ENCODE results near the gene PLB1. TPM values are rescaled to one million over a fixed set of nuclear protein-coding genes. Genes with fewer than 3 reads are reported as not detected.

The PLB1 gene
- total and polyA plus RNA-seq, 2 donors (not counting 1 experiment from before 2014, with no cell fraction given), result 0.25 to 0.51 TPM

GRCh38 chr2:28463211-28463816 is 32.5 kb upstream of the PLB1 start:
- WGBS (ENCODE audit: insufficient coverage), result 89% methylated on average over 5 of the region's 6 CpGs
- peaks cover 5% of the 10 kb centered on the region for H3K9me3 Mint-ChIP-seq (ENCODE audit: insufficient read depth)
- ATAC-seq (ENCODE audit: low read depth) (no peak), DNase-seq (no peak)
- Histone ChIP-seq H3K9me3 (ENCODE audit: control extremely low read depth in 1 of 3, control insufficient read depth in 2 of 3, insufficient read depth in 1 of 3, low read length in 2 of 3) (peaks cover 0 to 3% (median 0%) of the 10 kb centered on the region in 3 donors), H3K27me3 (replicated peaks in 1 of 4; ENCODE audit: control extremely low read depth in 1 of 4, control insufficient read depth in 3 of 4, insufficient read depth in 4 of 4, low read length in 3 of 4) (peaks cover 0 to 10% (median 0%) of the 10 kb centered on the region in 4 experiments), H3K36me3 (replicated peaks in 1 of 2; ENCODE audit: control extremely low read depth in 1 of 2, control insufficient read depth in 1 of 2, extremely low read depth in 1 of 2, insufficient read depth in 2 of 2, low read length in 1 of 2) (no peaks in the 10 kb centered on the region), H3K79me2 (ENCODE audit: control insufficient read depth, insufficient read depth, low read length) (no peaks in the 10 kb centered on the region), H3K4me2 (replicated peaks; ENCODE audit: low read depth, low read length, poor library complexity, severe bottlenecking) (no peak overlapping the region), H3K27ac (ENCODE audit: low read length in 2 of 2) (no peak overlapping the region), H3K4me1 (ENCODE audit: control insufficient read depth in 2 of 2, insufficient read depth in 2 of 2, low read length in 2 of 2) (no peaks in the 10 kb centered on the region), H2AFZ (ENCODE audit: insufficient read depth, low read depth, low read length, poor library complexity, severe bottlenecking) (no peak overlapping the region), H3K9ac (ENCODE audit: low read length) (no peak overlapping the region), H3K4me3 (ENCODE audit: control extremely low read depth in 1 of 5, extremely low read depth in 1 of 5, insufficient read depth in 1 of 5, low read depth in 2 of 5, low read length in 4 of 5) (no peak overlapping the region), H4K20me1 (ENCODE audit: control insufficient read depth, insufficient read depth, low read length, poor library complexity, severe bottlenecking) (no peaks in the 10 kb centered on the region)
- no peaks in the 10 kb centered on the region for H3K4me1 Mint-ChIP-seq
- H3K4me3 Mint-ChIP-seq, result no peak overlapping the region
- no peak overlapping the region for H3K27ac Mint-ChIP-seq
- intact Hi-C loops (cut with micrococcal nuclease), result no loop called here
- peaks cover 35% of the 10 kb centered on the region for H3K27me3 Mint-ChIP-seq
- TF ChIP-seq CTCF (IDR thresholded peaks at IDR 0.05), result no peak
- no peak for TF ChIP-seq EZH2 (IDR thresholded peaks at IDR 0.05; ENCODE audit: borderline replicate concordance, insufficient read depth, low read depth, low read length, poor library complexity, severe bottlenecking)
- POLR2A ChIA-PET, result interaction anchor here (0.7 kb wide), 1 partner anchor 82 kb away, joined by 3 read pairs; no protein-coding TSS in a partner anchor
- CTCF ChIA-PET, result interaction anchor here (1.4 kb wide), 1 partner anchor 11 kb away, joined by 4 read pairs; no protein-coding TSS in a partner anchor

- H3K27ac ChIP-seq (ENCODE audit: low read length in 2 of 2), result no peak overlapping the region
- TF ChIP-seq EZH2 (IDR thresholded peaks at IDR 0.05; ENCODE audit: borderline replicate concordance, insufficient read depth, low read depth, low read length, poor library complexity, severe bottlenecking) (no peak), CTCF (IDR thresholded peaks at IDR 0.05) (no peak)
- H3K27ac Mint-ChIP-seq, result no peak overlapping the region
- H3K36me3 ChIP-seq (replicated peaks in 1 of 2; ENCODE audit: control extremely low read depth in 1 of 2, control insufficient read depth in 1 of 2, extremely low read depth in 1 of 2, insufficient read depth in 2 of 2, low read length in 1 of 2), result no peaks in the 10 kb centered on the region
- H3K79me2 ChIP-seq (ENCODE audit: control insufficient read depth, insufficient read depth, low read length), result no peaks in the 10 kb centered on the region
- no peak overlapping the region for H3K9ac ChIP-seq (ENCODE audit: low read length)
- no peak overlapping the region for H2AFZ ChIP-seq (ENCODE audit: insufficient read depth, low read depth, low read length, poor library complexity, severe bottlenecking)
- no peaks in the 10 kb centered on the region for H4K20me1 ChIP-seq (ENCODE audit: control insufficient read depth, insufficient read depth, low read length, poor library complexity, severe bottlenecking)
- H3K9me3 ChIP-seq (ENCODE audit: control extremely low read depth in 1 of 3, control insufficient read depth in 2 of 3, insufficient read depth in 1 of 3, low read length in 2 of 3), result peaks cover 0 to 3% (median 0%) of the 10 kb centered on the region in 3 donors
- H3K4me1 Mint-ChIP-seq, result no peaks in the 10 kb centered on the region
- CTCF ChIA-PET, result no interaction called here
- H3K27me3 ChIP-seq (replicated peaks in 1 of 4; ENCODE audit: control extremely low read depth in 1 of 4, control insufficient read depth in 3 of 4, insufficient read depth in 4 of 4, low read length in 3 of 4), result peaks cover 0 to 10% (median 0%) of the 10 kb centered on the region in 4 experiments
- H3K4me2 ChIP-seq (replicated peaks; ENCODE audit: low read depth, low read length, poor library complexity, severe bottlenecking), result no peak overlapping the region
- 45% methylated on average over 4 of the region's 4 CpGs for WGBS (ENCODE audit: insufficient coverage)
- no peaks in the 10 kb centered on the region for H3K4me1 ChIP-seq (ENCODE audit: control insufficient read depth in 2 of 2, insufficient read depth in 2 of 2, low read length in 2 of 2)
- no peak overlapping the region for H3K4me3 Mint-ChIP-seq
- intact Hi-C loops (cut with micrococcal nuclease), result no loop called here
- DNase-seq (no peak), ATAC-seq (ENCODE audit: low read depth) (no peak)
- H3K4me3 ChIP-seq (ENCODE audit: control extremely low read depth in 1 of 5, extremely low read depth in 1 of 5, insufficient read depth in 1 of 5, low read depth in 2 of 5, low read length in 4 of 5), result no peak overlapping the region
- H3K27me3 Mint-ChIP-seq, result peaks cover 35% of the 10 kb centered on the region
- H3K9me3 Mint-ChIP-seq (ENCODE audit: insufficient read depth), result peaks cover 5% of the 10 kb centered on the region
- POLR2A ChIA-PET, result interaction anchor here (0.6 to 0.7 kb wide), 2 partner anchors 82 to 424 kb away, joined by 3 to 4 read pairs; no protein-coding TSS in a partner anchor
Observed at GRCh38 chr2:28463893-28464292, 32.0 kb upstream of the PLB1 start.
